NCI-H345 treated with DMSO at 0.1 percent for 48 hours (cell line): ENCODE measurements around the gene MX1.

Experiments
- DNase-seq: peaks from one replicate; lab custom pipeline; 2025; ENCODE audit not compliant: unreplicated experiment; lab: John Stamatoyannopoulos, UW

MX1 gene, protein sequence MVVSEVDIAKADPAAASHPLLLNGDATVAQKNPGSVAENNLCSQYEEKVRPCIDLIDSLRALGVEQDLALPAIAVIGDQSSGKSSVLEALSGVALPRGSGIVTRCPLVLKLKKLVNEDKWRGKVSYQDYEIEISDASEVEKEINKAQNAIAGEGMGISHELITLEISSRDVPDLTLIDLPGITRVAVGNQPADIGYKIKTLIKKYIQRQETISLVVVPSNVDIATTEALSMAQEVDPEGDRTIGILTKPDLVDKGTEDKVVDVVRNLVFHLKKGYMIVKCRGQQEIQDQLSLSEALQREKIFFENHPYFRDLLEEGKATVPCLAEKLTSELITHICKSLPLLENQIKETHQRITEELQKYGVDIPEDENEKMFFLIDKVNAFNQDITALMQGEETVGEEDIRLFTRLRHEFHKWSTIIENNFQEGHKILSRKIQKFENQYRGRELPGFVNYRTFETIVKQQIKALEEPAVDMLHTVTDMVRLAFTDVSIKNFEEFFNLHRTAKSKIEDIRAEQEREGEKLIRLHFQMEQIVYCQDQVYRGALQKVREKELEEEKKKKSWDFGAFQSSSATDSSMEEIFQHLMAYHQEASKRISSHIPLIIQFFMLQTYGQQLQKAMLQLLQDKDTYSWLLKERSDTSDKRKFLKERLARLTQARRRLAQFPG

DNA sequence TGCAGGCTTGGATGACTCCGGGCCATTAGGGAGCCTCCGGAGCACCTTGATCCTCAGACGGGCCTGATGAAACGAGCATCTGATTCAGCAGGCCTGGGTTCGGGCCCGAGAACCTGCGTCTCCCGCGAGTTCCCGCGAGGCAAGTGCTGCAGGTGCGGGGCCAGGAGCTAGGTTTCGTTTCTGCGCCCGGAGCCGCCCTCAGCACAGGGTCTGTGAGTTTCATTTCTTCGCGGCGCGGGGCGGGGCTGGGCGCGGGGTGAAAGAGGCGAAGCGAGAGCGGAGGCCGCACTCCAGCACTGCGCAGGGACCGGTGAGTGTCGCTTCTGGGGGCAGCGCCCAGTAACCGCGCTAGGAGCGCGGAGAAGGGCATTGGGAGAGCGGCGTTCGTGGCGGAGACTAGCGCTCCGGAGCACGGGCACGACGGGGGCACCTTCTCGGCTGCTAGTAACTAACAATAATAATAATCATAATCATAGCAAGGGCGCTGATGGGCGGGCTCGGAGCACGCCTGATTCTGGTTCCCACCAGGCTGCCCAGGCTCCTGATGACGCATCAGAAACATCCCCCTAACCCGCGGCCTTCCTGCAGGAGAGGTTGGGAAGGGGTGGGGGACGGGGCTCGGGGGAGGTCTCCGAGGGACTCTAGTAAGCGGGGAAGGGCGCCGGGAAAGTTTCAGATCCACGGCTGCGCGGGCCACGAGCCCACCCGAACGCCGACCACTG, at the start of gene MX1:
Gene MX1 (plus strand): TSS at position 286 of the 722 bp plus-strand sequence. CDS start 5,832 bp downstream, outside the sequence.
- DNase-seq, result no peak

DNA sequence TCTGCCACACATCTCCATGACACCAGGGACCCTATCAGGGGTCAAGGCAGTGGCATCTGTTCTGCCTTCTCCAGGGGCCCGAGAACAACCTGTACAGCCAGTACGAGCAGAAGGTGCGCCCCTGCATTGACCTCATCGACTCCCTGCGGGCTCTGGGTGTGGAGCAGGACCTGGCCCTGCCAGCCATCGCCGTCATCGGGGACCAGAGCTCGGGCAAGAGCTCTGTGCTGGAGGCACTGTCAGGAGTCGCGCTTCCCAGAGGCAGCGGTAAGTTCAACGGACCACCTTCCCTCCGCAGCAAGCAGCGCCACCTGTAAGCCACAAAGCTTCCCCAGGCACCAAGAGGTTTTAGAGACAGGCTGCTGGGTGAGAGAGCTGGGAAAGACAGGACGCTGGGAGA, 48.3 kb upstream of the MX1 start:
- DNase-seq, result no peak

DNA sequence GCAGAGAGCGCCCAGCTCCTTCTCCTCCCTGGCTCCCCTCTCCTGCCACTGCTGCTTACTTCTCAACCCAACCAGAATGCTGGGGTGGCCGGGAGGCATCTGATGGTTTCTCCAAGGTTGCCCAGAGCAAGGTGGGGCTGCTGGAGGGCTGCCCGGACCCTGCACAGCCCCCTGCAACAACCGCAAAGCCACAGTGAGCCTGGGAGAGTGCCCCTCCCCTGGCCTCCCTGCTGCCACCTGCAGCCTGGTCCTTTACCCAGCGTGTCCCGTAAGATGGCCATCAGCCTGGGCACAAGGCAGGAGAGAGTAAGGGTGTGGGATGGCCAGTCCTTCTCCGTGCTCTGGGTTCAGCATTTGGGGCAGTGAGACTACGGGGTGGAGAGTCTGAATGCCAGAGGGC, 47.2 kb upstream of the MX1 start:
- DNase-seq, result no peak

DNA sequence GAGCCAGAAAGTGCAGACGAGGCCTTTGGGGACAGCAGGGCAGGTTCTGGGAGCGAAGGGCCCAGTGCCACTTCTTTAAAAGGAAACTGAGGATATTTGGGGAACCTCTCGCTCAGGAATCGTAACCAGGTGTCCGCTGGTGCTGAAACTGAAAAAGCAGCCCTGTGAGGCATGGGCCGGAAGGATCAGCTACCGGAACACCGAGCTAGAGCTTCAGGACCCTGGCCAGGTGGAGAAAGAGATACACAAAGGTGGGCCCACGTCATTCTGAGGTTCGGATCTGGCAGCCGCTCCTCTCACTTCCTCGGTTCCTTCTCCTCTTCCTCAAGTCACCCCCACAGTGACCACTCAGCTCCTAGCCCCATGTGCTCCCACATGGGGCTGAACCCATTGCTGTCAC, 46.1 kb upstream of the MX1 start:
- no peak for DNase-seq

DNA sequence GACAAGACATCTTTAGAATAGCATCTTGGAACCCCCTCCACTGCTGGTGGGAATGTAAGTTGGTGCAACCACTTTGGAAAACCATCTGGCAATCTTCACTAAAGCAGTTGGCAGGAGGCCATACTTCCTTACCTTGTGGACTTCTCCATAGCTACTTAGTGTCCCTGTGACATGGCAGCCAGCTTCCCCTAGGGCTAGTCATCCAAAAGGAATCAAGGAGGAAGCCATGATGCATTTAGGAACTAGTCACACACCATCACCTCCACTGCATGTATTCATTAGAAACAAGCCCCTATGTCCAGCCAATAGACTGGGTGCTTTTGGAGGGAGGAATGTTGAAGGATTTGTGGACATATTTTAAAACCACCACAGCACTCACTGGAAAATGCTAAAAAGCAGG, 44.3 kb upstream of the MX1 start:
- DNase-seq, result no peak

DNA sequence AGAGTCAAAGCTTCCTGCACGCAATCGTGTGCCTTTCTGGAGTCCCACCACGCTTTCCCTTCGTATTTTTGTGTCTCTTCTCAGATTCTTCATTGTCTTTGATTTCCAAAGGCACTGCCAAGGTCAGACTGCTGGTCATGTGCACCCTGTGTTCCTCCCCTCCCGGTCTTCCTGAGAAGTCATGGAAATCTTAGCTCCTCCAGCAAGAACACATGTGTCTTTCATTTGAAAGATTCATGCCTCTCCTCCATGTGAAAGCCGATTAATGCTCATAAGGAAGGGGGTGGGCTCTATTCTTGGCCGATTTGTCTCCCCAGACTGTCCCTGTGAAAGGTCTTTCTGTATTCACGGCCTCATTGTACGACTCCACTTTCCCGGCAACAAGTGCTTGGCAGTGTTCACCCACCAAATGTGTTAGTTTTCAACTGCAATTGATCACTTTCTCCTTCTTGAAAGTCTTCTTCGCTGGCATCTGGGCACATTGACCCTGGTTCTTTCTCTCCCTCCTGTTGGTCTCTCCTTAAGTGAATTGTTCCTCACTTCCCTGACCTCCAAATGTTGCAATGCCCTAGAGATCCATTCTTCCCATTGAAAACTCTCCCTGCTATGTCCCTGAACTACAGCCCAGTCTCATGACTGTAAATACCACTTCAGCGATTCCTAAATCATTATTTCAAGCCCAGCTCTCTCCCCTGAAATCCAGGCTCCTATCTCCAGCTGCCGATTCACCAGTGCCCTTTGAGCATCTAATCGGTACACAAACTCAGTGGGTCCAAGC, 38.8 kb upstream of the MX1 start:
- no peak for DNase-seq

DNA sequence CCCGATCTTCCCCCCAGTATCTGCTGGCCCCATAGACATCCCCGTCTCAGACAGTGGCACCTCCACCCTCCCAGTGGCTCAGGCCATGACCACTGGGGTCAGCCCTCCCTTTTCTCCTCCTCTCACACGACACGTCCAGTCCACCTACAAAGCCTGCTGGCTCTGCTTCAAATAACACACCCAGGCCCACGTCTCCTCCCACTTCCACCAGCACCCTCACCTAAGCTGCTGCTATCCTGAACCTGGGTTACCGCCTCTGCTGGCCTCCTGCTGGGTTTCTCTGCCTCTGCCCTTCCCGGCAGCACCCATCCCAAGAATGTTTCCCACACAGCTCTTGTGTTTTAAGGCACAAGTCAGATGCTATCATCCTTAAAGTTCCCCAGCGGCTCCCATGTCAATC, 38.2 kb upstream of the MX1 start:
- DNase-seq, result no peak

DNA sequence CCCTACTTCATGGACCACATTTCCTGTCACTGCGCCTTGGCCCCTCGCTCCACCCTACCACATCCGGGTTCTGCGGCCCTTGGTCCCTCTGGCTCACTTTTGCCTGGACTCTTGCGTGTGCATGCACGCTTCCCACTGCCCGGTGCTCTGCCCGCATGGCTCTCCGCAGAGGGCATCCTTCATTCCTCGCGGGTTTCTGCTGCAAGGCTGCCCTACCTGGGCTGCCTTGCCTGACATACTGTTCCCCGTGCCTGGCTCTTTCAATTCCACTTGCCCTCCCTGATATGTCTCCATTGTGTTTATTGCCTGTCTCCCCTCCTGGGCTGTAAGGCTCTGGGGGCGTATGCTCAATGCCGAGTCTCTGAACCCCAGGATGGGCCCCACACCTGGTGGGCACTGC, 37.8 kb upstream of the MX1 start:
- no peak for DNase-seq

DNA sequence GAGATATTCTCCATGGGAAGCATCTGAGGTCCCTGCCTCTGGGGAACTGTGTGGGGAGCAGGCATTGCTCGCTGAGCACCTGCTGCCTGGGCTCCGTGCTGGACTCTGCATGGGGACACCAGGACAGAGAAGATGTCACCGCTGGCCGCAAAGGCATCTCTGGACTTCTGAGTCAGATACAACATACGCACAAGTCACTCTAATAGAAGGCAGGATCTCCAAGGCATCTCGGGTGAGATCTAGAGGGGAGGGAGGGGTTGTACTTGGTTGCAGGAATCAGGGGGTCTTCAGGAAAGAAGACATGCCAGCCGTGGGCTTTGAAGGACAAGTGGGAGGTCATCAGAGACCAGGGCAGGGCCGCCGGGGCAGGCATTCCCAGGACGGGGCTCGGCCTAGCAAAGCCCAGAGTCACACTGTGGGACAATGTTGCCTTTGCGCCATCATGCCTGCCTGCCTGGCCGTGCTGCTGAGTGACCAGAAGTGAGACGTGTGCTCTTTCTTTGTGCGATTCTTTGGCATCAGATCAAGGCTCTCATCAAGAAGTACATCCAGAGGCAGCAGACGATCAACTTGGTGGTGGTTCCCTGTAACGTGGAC, 35.9 kb upstream of the MX1 start:
- no peak for DNase-seq

DNA sequence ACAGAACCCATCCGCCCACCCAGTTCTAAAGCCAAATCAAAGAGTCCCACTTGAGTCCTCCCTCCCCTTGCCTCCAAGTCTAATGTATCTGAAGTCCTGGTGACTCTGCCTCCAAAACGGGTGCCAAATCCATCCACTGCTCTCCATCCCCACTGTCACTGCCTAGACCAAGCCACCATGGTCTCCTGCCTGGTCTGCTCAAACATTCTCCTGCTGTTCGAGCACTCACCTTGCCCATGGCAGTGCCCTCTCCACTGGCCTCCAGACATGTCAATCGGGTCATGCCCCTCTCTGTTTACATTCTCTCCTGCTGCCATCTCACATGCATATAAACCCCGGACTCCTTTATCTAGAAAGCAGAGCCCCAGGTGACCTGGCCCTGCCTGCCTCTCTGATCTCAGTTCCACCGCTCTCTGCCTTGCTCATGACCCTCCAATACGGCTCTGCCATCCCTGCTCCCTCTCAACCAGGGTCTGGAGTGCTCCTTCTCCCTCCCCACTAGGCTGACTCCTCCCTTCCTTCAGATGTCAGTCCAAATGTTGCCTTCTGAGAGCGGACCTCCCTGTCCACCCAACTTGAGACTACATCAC, 32.1 kb upstream of the MX1 start:
- DNase-seq, result no peak

DNA sequence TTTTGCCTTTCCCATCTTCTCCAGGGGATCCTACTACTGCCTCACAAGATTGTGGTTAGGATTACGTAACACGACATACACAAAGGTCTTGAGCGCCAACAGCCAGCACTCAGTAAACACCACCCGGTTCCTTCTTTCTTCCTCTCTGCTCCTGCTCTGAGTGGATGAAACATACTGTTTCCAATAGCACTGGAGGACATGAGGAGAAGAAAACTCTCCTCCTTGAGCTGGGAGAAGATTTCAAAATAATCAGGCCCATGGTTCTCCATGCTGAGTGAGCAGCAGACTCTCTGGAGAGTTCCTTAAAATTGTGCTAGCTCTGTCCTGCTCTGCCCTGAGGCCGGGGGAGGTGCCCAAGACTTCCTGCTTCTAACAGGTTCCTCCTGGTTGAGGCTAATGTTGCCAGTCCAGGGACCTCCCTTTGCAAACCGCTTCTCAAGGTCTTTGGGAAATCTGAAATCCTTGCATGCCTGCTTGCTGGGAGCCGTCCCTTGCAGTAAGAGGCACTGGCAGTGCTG, 29.4 kb upstream of the MX1 start:
- no peak for DNase-seq

DNA sequence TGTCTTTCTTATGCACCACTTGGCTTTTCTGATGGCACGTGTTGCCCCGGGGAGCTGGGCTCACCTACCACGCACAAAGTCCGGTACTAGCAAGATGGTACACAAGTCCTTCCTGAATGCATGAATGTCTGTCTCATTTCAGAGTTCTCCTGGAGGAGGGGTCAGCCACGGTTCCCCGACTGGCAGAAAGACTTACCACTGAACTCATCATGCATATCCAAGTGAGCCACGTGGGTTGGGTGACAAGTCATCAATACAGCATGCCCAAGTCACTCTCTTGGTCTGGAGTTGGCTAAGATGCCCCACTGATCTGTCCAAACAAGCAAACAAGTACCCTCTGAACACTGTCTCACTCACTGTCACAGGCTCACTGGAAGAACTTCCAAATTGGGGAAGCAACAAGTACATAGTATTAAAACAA, 28.6 kb upstream of the MX1 start:
- DNase-seq, result no peak

DNA sequence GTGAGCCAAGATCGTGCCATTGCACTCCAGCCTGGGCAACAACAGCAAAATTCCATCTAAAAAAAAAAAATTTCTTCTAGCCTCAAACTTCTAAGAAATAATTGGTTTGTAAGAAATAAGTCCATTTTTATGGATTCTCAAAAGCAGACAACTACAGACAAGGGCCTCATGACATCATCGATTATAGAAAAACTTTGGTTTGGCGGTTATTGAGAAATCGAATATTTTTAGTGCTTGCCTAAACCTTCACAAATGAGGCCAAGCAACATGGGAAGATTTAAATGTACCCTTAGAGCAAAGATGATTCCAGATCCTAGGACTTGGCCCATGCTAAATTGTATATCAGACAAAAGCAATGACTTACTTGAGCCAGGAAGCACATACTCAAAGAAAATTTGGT, 27.8 kb upstream of the MX1 start:
- DNase-seq, result no peak

DNA sequence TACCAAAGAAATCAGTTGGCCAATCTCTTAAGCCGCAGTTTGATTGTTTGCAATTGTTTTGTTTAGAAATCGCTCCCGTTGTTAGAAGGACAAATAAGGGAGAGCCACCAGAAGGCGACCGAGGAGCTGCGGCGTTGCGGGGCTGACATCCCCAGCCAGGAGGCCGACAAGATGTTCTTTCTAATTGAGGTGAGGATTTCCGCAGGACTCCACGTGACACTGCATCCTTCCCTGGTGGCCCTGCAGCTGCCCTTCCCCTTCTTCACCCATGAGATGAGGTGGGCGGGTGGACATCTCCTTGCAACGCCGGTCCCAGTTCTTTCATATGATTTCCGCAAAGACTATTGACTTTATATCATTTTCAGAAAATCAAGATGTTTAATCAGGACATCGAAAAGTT, 27.2 kb upstream of the MX1 start:
- no peak for DNase-seq

DNA sequence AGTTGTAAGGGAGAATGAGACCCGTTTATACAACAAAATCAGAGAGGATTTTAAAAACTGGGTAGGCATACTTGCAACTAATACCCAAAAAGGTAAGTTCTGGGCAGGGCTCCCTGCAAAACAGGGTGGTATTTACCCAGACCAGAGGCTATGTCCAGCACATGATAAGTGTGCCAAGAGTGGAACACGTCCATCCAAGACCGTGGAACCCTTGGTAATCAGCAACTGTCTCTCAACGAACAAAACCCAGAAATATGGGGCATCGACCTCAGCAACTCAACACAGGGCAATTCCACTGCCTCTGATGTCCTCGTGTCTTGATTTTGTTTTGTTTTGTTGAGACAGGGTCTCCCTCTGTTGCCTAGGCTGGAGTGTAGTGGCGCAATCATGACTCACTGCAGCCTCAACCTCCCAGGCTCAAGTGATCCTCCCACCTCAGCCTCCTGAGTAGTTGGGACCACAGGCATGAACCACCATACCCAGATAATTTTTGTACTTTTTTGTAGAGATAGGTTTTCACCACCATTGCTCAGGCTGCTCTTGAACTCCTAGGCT, 26.7 kb upstream of the MX1 start:
- DNase-seq, result no peak

DNA sequence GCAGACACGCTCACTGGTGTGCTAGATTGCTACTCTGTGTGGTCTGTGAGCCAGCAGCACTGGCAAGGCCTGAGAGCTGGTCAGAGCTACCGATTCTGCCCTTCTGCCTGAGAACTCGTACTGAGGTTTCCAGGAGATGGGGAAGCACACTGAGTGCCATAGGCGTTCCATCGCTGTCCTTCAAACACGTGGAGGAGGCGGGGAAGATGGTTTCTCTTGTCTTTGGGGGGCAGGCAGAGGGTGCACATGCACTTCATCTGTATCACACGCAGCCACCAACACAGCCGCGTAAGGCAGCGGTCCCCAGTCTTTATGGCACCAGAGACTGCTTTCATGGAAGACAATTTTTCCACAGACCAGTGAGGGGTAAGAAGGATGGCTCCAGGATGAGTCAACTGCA, 23.8 kb upstream of the MX1 start:
- DNase-seq, result no peak

DNA sequence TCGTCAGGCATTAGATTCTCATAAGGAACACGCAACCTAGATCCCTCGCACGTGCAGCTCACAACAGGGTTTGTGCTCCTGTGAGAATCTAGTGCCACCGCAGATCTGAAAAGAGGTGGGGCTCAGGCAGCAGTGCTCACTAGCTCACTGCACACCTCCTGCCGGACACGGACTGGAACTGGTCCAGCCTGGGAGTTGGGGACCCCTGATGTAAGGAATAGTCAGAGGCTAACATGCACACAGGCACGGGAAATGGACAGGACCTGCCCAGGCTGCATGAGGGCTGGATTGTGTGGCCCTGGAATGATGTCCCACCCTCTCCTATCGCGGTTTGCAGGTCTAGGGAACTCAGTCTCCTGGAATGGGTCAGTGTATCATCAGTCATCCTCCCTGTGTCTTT, 23.2 kb upstream of the MX1 start:
- no peak for DNase-seq

DNA sequence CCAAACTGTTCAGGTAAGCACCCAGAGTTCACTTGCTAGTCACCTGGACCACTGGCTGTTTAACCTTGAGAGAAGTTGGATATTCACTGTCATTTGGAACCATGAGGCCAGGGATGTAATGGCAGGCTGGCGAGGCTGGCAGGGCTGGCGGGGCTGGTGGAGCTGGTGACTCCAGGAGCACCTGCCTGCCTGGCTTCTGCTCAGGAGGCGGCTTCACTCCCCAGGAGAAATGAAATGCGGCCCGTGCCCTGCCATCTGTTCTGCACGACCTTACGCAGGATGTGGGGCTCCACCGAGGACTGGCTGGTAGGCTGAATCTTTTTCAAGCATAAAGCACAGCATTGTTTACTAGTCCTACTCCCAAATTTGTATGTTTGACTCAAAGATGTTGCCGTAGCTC, 22.7 kb upstream of the MX1 start:
- no peak for DNase-seq

DNA sequence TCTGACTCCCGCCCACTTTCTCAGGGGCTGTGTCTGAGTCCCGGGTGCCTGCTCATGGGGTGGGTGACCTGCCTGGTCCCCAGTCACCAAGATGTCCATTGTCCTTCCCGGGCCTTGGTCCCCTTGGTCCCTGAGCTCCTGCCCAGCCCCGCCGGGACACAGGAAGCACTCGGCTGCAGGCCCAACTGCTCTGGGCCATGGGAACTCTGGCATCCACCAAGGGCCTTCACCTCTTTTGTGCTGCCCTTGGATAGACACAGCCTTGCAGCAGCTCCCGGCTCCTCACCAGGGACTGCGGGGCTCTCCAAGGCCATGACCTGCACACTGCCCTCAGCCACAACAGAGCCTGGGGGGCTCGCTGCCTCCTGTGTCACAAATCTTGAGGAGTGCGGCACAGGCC, 22.1 kb upstream of the MX1 start:
- DNase-seq, result no peak

DNA sequence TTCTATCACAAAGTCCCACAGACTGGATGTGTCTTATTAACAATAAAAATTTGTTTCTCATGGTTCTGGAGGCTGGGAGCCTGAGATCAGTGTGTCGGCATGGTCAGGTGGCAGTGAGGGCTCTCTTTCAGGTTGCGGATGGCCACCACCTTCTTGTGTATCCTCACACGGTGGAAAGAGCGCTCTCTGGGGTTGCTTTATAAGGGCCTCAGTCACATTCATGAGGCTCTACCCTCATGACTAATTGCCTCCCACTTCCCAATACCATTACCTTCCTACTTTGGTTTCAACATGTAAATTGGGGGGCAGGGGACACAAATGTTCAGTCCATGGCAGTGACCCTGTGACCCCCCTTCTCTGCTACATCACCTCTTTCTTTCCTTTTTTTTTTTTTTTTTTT, 20.7 kb upstream of the MX1 start:
- no peak for DNase-seq
